Fibroblast of mammary gland (primary cell): ENCODE data around the gene SLC38A5.

ENCODE experiments used
- DNase-seq: peaks from one replicate; pipeline ENCODE4 v3.0.0-alpha.2; 2010; ENCODE audit warnings: low read depth
- H3K4me3 ChIP-seq: 2 replicates; pipeline ENCODE4 v1.5.1; 2011; ENCODE audit warnings: low read depth, mild to moderate bottlenecking, low read length, moderate library complexity; ENCODE audit not compliant: control insufficient read depth
- CTCF ChIP-seq: conservative IDR thresholded peaks from 2 replicates; pipeline ENCODE4 v1.5.1; 2011; ENCODE audit warnings: low read depth, low read length, inconsistent platforms; ENCODE audit not compliant: control insufficient read depth, insufficient read depth

The SLC38A5 gene

GRCh38 chrX:48492293-48492910 is 22.3 kb upstream of the SLC38A5 start:
- no peak overlapping the region for H3K4me3 ChIP-seq
- DNase-seq: peak; percentile 75
- no peak for TF ChIP-seq CTCF

GRCh38 chrX:48491809-48492208 is 21.7 kb upstream of the SLC38A5 start:
- no peak for DNase-seq
- H3K4me3 ChIP-seq: no peak overlapping the region
- no peak for TF ChIP-seq CTCF

GRCh38 chrX:48490661-48491060 is 20.6 kb upstream of the SLC38A5 start:
- DNase-seq: peak; percentile 49
- H3K4me3 ChIP-seq: no peak overlapping the region
- TF ChIP-seq CTCF: no peak

GRCh38 chrX:48489892-48490291 is 19.8 kb upstream of the SLC38A5 start:
- TF ChIP-seq CTCF: no peak
- no peak overlapping the region for H3K4me3 ChIP-seq
- no peak for DNase-seq

GRCh38 chrX:48489296-48489695 is 19.2 kb upstream of the SLC38A5 start:
- no peak for TF ChIP-seq CTCF
- no peak overlapping the region for H3K4me3 ChIP-seq
- no peak for DNase-seq

- TF ChIP-seq CTCF: no peak
- H3K4me3 ChIP-seq: no peak overlapping the region
- no peak for DNase-seq
Observed at GRCh38 chrX:48488034-48488433, 18.0 kb upstream of the SLC38A5 start.

GRCh38 chrX:48487362-48487798 is 17.3 kb upstream of the SLC38A5 start:
- no peak for TF ChIP-seq CTCF
- H3K4me3 ChIP-seq: no peak overlapping the region
- DNase-seq: peak; percentile 94
